H1 (cell line): ENCODE results near the gene DET1.

Experiments used
- CTCF ChIP-seq, 3 experiments: IDR thresholded peaks; 1 replicate in 2 of 3; 2 replicates in 1 of 3; pipeline versions ENCODE4 v1.5.1 to v1.6.1; 2011; ENCODE audit warnings: low read length in 3 of 3, mild to moderate bottlenecking in 3 of 3, inconsistent platforms in 2 of 3, low read depth in 1 of 3, moderate library complexity in 1 of 3; ENCODE audit not compliant: insufficient read depth in 1 of 3; ENCODE audit errors: control extremely low read depth in 1 of 3
- RFX5 ChIP-seq: IDR thresholded peaks from 2 replicates; pipeline ENCODE4 v1.6.1; 2011; ENCODE audit warnings: low read depth, low read length, improper control_type of control experiment, borderline replicate concordance
- SIRT6 ChIP-seq: IDR thresholded peaks from one replicate; pipeline ENCODE4 v1.7.1; 2012; ENCODE audit warnings: low read length, inconsistent platforms

- TF ChIP-seq CTCF (IDR thresholded peaks at IDR 0.05; ENCODE audit: control extremely low read depth in 1 of 3, insufficient read depth in 1 of 3, low read depth in 1 of 3, low read length in 3 of 3) (no peak), SIRT6 (no peak), RFX5 (no peak)
These were observed 69.4 kb downstream of the DET1 start for GRCh38 chr15:88477126-88477525.
